ENCODE results near the gene MPP7.

The MPP7 gene

GRCh38 chr10:28269842-28270456 lies 32.9 kb downstream of the MPP7 start:
- Histone ChIP-seq H2AFZ (ENCODE audit: low read depth, low read length, severe bottlenecking) (no peak overlapping the region), H3K9ac (ENCODE audit: low read length) (no peak overlapping the region), H3K4me3 (ENCODE audit: insufficient read depth, low read length, poor library complexity, severe bottlenecking) (no peak overlapping the region), H3K4me2 (ENCODE audit: low read depth, low read length, poor library complexity, severe bottlenecking) (no peak overlapping the region), H3K9me2 (replicated peaks; ENCODE audit: insufficient read depth, low read length) (no peaks in the 10 kb centered on the region), H3K27ac (ENCODE audit: low read depth, low read length) (no peak overlapping the region), H3K36me3 (ENCODE audit: low read length) (no peaks in the 10 kb centered on the region), H3K79me2 (ENCODE audit: insufficient read depth, low read length) (no peaks in the 10 kb centered on the region), H3F3A (ENCODE audit: insufficient read depth) (no peaks in the 10 kb centered on the region), H3K27me3 (ENCODE audit: low read length) (no peaks in the 10 kb centered on the region), H4K20me1 (ENCODE audit: low read depth, low read length) (no peaks in the 10 kb centered on the region), H3K9me3 (ENCODE audit: insufficient read depth, low read length) (no peaks in the 10 kb centered on the region)
- TF ChIP-seq EZH2phosphoT487 (conservative IDR thresholded peaks at IDR 0.05; ENCODE audit: low read length) (no peak), CTCF (IDR thresholded peaks at IDR 0.05; ENCODE audit: insufficient read depth, low read length, poor library complexity, severe bottlenecking) (no peak)

- no peaks in the 10 kb centered on the region for H3K79me2 ChIP-seq (ENCODE audit: insufficient read depth, low read length)
- no peak overlapping the region for H3K9ac ChIP-seq (ENCODE audit: low read length)
- no peak overlapping the region for H2AFZ ChIP-seq (ENCODE audit: low read depth, low read length, severe bottlenecking)
- no peaks in the 10 kb centered on the region for H4K20me1 ChIP-seq (ENCODE audit: low read depth, low read length)
- no peak overlapping the region for H3K4me3 ChIP-seq (ENCODE audit: insufficient read depth, low read length, poor library complexity, severe bottlenecking)
- no peaks in the 10 kb centered on the region for H3K9me2 ChIP-seq (replicated peaks; ENCODE audit: insufficient read depth, low read length)
- no peaks in the 10 kb centered on the region for H3F3A ChIP-seq (ENCODE audit: insufficient read depth)
- no peaks in the 10 kb centered on the region for H3K27me3 ChIP-seq (ENCODE audit: low read length)
- TF ChIP-seq EZH2phosphoT487 (conservative IDR thresholded peaks at IDR 0.05; ENCODE audit: low read length), result no peak
- TF ChIP-seq CTCF (IDR thresholded peaks at IDR 0.05; ENCODE audit: insufficient read depth, low read length, poor library complexity, severe bottlenecking), result no peak
- no peaks in the 10 kb centered on the region for H3K9me3 ChIP-seq (ENCODE audit: insufficient read depth, low read length)
- H3K4me2 ChIP-seq (ENCODE audit: low read depth, low read length, poor library complexity, severe bottlenecking), result no peak overlapping the region
- no peak overlapping the region for H3K27ac ChIP-seq (ENCODE audit: low read depth, low read length)
- H3K36me3 ChIP-seq (ENCODE audit: low read length), result no peaks in the 10 kb centered on the region
Observed at GRCh38 chr10:28266449-28267224, 36.2 kb downstream of the MPP7 start.

GRCh38 chr10:28263136-28263857 lies 39.6 kb downstream of the MPP7 start:
- Histone ChIP-seq H3F3A (ENCODE audit: insufficient read depth) (no peaks in the 10 kb centered on the region), H3K9ac (ENCODE audit: low read length) (no peak overlapping the region), H3K27me3 (ENCODE audit: low read length) (no peaks in the 10 kb centered on the region), H3K4me2 (ENCODE audit: low read depth, low read length, poor library complexity, severe bottlenecking) (no peak overlapping the region), H3K9me3 (ENCODE audit: insufficient read depth, low read length) (no peaks in the 10 kb centered on the region), H2AFZ (ENCODE audit: low read depth, low read length, severe bottlenecking) (no peak overlapping the region), H3K36me3 (ENCODE audit: low read length) (no peaks in the 10 kb centered on the region), H3K27ac (ENCODE audit: low read depth, low read length) (no peak overlapping the region), H3K79me2 (ENCODE audit: insufficient read depth, low read length) (no peaks in the 10 kb centered on the region), H4K20me1 (ENCODE audit: low read depth, low read length) (no peaks in the 10 kb centered on the region), H3K9me2 (replicated peaks; ENCODE audit: insufficient read depth, low read length) (no peaks in the 10 kb centered on the region), H3K4me3 (ENCODE audit: insufficient read depth, low read length, poor library complexity, severe bottlenecking) (no peak overlapping the region)
- TF ChIP-seq EZH2phosphoT487 (conservative IDR thresholded peaks at IDR 0.05; ENCODE audit: low read length), result no peak
- TF ChIP-seq CTCF (IDR thresholded peaks at IDR 0.05; ENCODE audit: insufficient read depth, low read length, poor library complexity, severe bottlenecking), result no peak

All from SU-DHL-6 (cell line).